ENCODE results near the gene MRPS5.
"Not testable (repeated sequence)": the region's sequence is repeated elsewhere in the genome, so short reads cannot be mapped to it uniquely, and the experiment has no call there.

The MRPS5 gene

GRCh38 chr2:95099910-95100309 lies 21.7 kb downstream of the MRPS5 start:
- DNase-seq (ENCODE audit: low read depth): no peak
- TF ChIP-seq, protein P1, sequence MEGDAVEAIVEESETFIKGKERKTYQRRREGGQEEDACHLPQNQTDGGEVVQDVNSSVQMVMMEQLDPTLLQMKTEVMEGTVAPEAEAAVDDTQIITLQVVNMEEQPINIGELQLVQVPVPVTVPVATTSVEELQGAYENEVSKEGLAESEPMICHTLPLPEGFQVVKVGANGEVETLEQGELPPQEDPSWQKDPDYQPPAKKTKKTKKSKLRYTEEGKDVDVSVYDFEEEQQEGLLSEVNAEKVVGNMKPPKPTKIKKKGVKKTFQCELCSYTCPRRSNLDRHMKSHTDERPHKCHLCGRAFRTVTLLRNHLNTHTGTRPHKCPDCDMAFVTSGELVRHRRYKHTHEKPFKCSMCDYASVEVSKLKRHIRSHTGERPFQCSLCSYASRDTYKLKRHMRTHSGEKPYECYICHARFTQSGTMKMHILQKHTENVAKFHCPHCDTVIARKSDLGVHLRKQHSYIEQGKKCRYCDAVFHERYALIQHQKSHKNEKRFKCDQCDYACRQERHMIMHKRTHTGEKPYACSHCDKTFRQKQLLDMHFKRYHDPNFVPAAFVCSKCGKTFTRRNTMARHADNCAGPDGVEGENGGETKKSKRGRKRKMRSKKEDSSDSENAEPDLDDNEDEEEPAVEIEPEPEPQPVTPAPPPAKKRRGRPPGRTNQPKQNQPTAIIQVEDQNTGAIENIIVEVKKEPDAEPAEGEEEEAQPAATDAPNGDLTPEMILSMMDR (IDR thresholded peaks at IDR 0.05; ENCODE audit: control insufficient read depth, insufficient read depth, low read depth, low read length, missing control alignments): no peak
- no peak overlapping the region for H3K4me3 ChIP-seq (ENCODE audit: control insufficient read depth, low read depth, low read length)

DNA sequence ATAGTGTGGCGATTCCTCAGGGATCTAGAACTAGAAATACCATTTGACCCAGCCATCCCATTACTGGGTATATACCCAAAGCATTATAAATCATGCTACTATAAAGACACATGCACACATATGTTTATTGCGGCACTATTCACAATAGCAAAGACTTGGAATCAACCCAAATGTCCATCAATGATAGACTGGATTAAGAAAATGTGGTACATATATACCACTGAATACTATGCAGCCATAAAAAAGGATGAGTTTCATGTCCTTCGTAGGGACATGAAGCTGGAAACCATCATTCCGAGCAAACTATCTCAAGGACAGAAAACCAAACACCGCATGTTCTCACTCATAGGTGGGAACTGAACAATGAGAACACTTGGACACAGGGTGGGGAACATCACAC lies 23.3 kb downstream of the MRPS5 start:
- not testable (repeated sequence) for H3K4me3 ChIP-seq (ENCODE audit: control insufficient read depth, low read depth, low read length); DNase-seq (ENCODE audit: low read depth)

GRCh38 chr2:95091885-95092555 lies 29.6 kb downstream of the MRPS5 start:
- H3K4me3 ChIP-seq (ENCODE audit: control insufficient read depth, low read depth, low read length): no peak overlapping the region
- DNase-seq (ENCODE audit: low read depth): no peak
- TF ChIP-seq, protein P1 (IDR thresholded peaks at IDR 0.05; ENCODE audit: control insufficient read depth, insufficient read depth, low read depth, low read length, missing control alignments): no peak

DNA sequence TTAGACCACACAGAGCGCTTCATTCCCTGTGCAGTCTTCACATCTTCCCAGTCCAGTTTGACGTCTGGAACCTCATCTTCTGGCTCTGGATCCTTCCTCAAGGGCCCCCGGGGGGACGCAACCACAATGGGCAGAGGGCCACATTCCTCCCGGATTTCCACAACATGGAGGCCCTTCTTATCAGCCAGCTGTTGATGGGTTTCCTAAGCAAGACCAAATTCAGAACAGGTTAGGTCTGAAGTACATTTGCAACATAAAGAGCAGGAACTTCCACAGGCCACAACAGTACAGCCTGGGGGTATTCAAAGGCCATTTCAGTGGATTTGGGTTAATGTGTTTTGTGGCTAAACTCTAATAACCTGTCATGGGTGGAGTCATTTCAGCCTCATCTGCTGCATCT lies 34.2 kb downstream of the MRPS5 start:
- TF ChIP-seq, protein P1 (IDR thresholded peaks at IDR 0.05; ENCODE audit: control insufficient read depth, insufficient read depth, low read depth, low read length, missing control alignments): no peak
- H3K4me3 ChIP-seq (ENCODE audit: control insufficient read depth, low read depth, low read length): no peak overlapping the region
- no peak for DNase-seq (ENCODE audit: low read depth)

- no peak overlapping the region for H3K4me3 ChIP-seq (ENCODE audit: control insufficient read depth, low read depth, low read length)
- DNase-seq (ENCODE audit: low read depth): no peak
- TF ChIP-seq, protein P1 (IDR thresholded peaks at IDR 0.05; ENCODE audit: control insufficient read depth, insufficient read depth, low read depth, low read length, missing control alignments): no peak
Measured at GRCh38 chr2:95086017-95086416, 35.6 kb downstream of the MRPS5 start.

- TF ChIP-seq, protein P1 (IDR thresholded peaks at IDR 0.05; ENCODE audit: control insufficient read depth, insufficient read depth, low read depth, low read length, missing control alignments): no peak
- no peak for DNase-seq (ENCODE audit: low read depth)
- no peak overlapping the region for H3K4me3 ChIP-seq (ENCODE audit: control insufficient read depth, low read depth, low read length)
Measured at GRCh38 chr2:95082477-95082876, 39.1 kb downstream of the MRPS5 start.

DNA sequence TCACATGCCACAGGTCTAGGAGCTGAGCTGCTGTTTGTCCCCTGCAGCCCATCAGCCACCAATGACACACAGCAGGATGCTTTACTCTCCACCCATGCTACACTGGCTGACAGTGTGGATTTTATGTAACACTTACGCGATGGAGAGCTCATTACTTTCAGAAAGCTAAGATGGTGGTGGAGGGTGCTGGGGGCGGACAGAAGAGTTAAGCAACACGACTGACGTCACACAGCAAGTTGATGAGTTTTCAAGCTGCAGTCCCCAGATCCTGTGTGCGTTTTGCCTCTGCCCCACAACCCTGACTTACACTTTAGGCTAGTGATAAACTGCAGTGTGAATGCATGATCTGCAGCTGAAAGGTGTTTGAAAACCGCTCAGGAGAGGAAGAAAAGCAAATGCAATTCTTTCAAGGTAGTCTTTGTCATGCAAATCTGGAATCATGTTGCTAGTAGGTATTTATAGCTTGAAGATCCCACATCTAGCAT lies 42.4 kb downstream of the MRPS5 start:
- TF ChIP-seq, protein P1 (IDR thresholded peaks at IDR 0.05; ENCODE audit: control insufficient read depth, insufficient read depth, low read depth, low read length, missing control alignments): no peak
- no peak for DNase-seq (ENCODE audit: low read depth)
- H3K4me3 ChIP-seq (ENCODE audit: control insufficient read depth, low read depth, low read length): no peak overlapping the region

Data from AG09309 (cell line).